Measurements from ENCODE around the gene POLR3B. TPM values are rescaled to one million over a fixed set of nuclear protein-coding genes. Genes with fewer than 3 reads are reported as not detected.

POLR3B gene
- total RNA-seq, 2 experiments from 2014 or later = 14.7 to 17.6 TPM

- TF ChIP-seq CTCF (conservative IDR thresholded peaks at IDR 0.05; ENCODE audit: low read length) = no peak
- TF ChIP-seq EZH2phosphoT487 (IDR thresholded peaks at IDR 0.05; ENCODE audit: borderline replicate concordance, low read depth, low read length) = no peak
- H3K79me2 ChIP-seq (ENCODE audit: insufficient read depth, low read depth, low read length) = no peaks in the 10 kb centered on the region
- CTCF ChIA-PET (ENCODE audit: unreplicated experiment) = interaction anchor here (0.6 kb wide), 1 partner anchor 16 kb away, joined by 9 read pairs; no protein-coding TSS in a partner anchor
- no peaks in the 10 kb centered on the region for H4K20me1 ChIP-seq (ENCODE audit: insufficient read depth, low read length)
- no peak overlapping the region for H3K27ac ChIP-seq (ENCODE audit: low read depth, low read length, poor library complexity, severe bottlenecking)
- H3K36me3 ChIP-seq (ENCODE audit: insufficient read depth, low read length) = peaks cover 44% of the 10 kb centered on the region
- DNase-seq (ENCODE audit: low spot score) = no peak
- H3K9me2 ChIP-seq (ENCODE audit: insufficient read depth, low read length) = no peaks in the 10 kb centered on the region
- no TSS peak for BruUV-seq (replicated peaks)
- H3K4me1 ChIP-seq (ENCODE audit: insufficient read depth, low read length, poor library complexity, severe bottlenecking) = no peaks in the 10 kb centered on the region
- no peaks in the 10 kb centered on the region for H3K9me3 ChIP-seq (ENCODE audit: low read length)
- intact Hi-C loops (cut with micrococcal nuclease; ENCODE audit: unreplicated experiment) = no loop called here
- no peak overlapping the region for H2AFZ ChIP-seq (ENCODE audit: low read length)
- H3K4me2 ChIP-seq (ENCODE audit: low read length) = no peak overlapping the region
- POLR2A ChIA-PET = interaction anchor here (0.6 to 1.4 kb wide), 3 partner anchors 9 to 35 kb away, joined by 5 read pairs; no protein-coding TSS in a partner anchor
- no peak overlapping the region for H3K4me3 ChIP-seq (ENCODE audit: low read depth, low read length, poor library complexity, severe bottlenecking)
These were observed 61.4 kb downstream of the POLR3B start for GRCh38 chr12:106418970-106419369.

DNA sequence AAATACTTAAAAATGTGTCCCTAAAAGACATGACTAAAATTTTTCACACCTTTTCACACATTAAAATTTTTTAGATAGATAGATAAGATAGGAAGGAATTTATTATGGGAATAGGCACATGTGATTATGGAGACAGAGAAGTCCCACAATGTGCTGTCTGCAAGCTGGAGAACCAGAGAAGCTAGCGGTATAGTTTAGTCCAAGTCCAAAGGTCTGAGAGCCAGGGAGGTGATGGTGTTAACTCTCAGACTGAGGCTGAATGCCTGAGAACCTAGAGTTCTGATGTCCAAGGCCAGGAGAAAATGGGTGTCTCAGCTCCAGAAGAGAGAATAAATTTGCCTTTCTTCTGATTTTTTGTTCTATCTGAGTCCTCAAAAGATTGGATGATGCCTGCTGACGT, 65.7 kb downstream of the POLR3B start:
- no TSS peak for BruUV-seq (replicated peaks)
- H3K36me3 ChIP-seq (ENCODE audit: insufficient read depth, low read length) = peaks cover 26% of the 10 kb centered on the region
- intact Hi-C loops (cut with micrococcal nuclease; ENCODE audit: unreplicated experiment) = no loop called here
- ChIA-PET POLR2A (no interaction called here), CTCF (ENCODE audit: unreplicated experiment) (no interaction called here)
- H3K79me2 ChIP-seq (ENCODE audit: insufficient read depth, low read depth, low read length) = no peaks in the 10 kb centered on the region
- H3K9me3 ChIP-seq (ENCODE audit: low read length) = no peaks in the 10 kb centered on the region
- H3K27ac ChIP-seq (ENCODE audit: low read depth, low read length, poor library complexity, severe bottlenecking) = no peak overlapping the region
- TF ChIP-seq EZH2phosphoT487 (IDR thresholded peaks at IDR 0.05; ENCODE audit: borderline replicate concordance, low read depth, low read length) (no peak), CTCF (conservative IDR thresholded peaks at IDR 0.05; ENCODE audit: low read length) (no peak)
- DNase-seq (ENCODE audit: low spot score) = no peak
- no peak overlapping the region for H2AFZ ChIP-seq (ENCODE audit: low read length)
- H4K20me1 ChIP-seq (ENCODE audit: insufficient read depth, low read length) = no peaks in the 10 kb centered on the region
- no peak overlapping the region for H3K4me3 ChIP-seq (ENCODE audit: low read depth, low read length, poor library complexity, severe bottlenecking)
- no peaks in the 10 kb centered on the region for H3K4me1 ChIP-seq (ENCODE audit: insufficient read depth, low read length, poor library complexity, severe bottlenecking)
- H3K9me2 ChIP-seq (ENCODE audit: insufficient read depth, low read length) = no peaks in the 10 kb centered on the region
- H3K4me2 ChIP-seq (ENCODE audit: low read length) = no peak overlapping the region

- BruUV-seq (replicated peaks) = no TSS peak
- POLR2A ChIA-PET = interaction anchor here (0.6 kb wide), 1 partner anchor 11 kb away, joined by 3 read pairs; no protein-coding TSS in a partner anchor
These were observed 67.6 kb downstream of the POLR3B start for GRCh38 chr12:106425061-106425702.

More at GRCh38 chr12:106425061-106425702, 67.6 kb downstream of the POLR3B start:
- Histone ChIP-seq H4K20me1 (ENCODE audit: insufficient read depth, low read length) (no peaks in the 10 kb centered on the region), H3K36me3 (ENCODE audit: insufficient read depth, low read length) (peaks cover 36% of the 10 kb centered on the region), H3K4me3 (ENCODE audit: low read depth, low read length, poor library complexity, severe bottlenecking) (no peak overlapping the region), H3K4me2 (ENCODE audit: low read length) (no peak overlapping the region), H3K9me3 (ENCODE audit: low read length) (no peaks in the 10 kb centered on the region), H3K27ac (ENCODE audit: low read depth, low read length, poor library complexity, severe bottlenecking) (no peak overlapping the region), H3K79me2 (ENCODE audit: insufficient read depth, low read depth, low read length) (no peaks in the 10 kb centered on the region), H3K9me2 (ENCODE audit: insufficient read depth, low read length) (no peaks in the 10 kb centered on the region), H3K4me1 (ENCODE audit: insufficient read depth, low read length, poor library complexity, severe bottlenecking) (no peaks in the 10 kb centered on the region), H2AFZ (ENCODE audit: low read length) (no peak overlapping the region)
- TF ChIP-seq EZH2phosphoT487 (IDR thresholded peaks at IDR 0.05; ENCODE audit: borderline replicate concordance, low read depth, low read length) (no peak), CTCF (conservative IDR thresholded peaks at IDR 0.05; ENCODE audit: low read length) (no peak)
- CTCF ChIA-PET (ENCODE audit: unreplicated experiment) = no interaction called here
- intact Hi-C loops (cut with micrococcal nuclease; ENCODE audit: unreplicated experiment) = no loop called here
- DNase-seq (ENCODE audit: low spot score) = no peak

Data from OCI-LY7 (cell line).